HG02610 (cell line): ENCODE data around the gene FLT4.

Experiments used
- ATAC-seq: cut with Tn5 transposase; IDR thresholded peaks from one replicate; pipeline ENCODE4 v1.9.1; 2021; ENCODE audit warnings: mild to moderate bottlenecking, moderate library complexity; ENCODE audit not compliant: unreplicated experiment

Gene FLT4

DNA sequence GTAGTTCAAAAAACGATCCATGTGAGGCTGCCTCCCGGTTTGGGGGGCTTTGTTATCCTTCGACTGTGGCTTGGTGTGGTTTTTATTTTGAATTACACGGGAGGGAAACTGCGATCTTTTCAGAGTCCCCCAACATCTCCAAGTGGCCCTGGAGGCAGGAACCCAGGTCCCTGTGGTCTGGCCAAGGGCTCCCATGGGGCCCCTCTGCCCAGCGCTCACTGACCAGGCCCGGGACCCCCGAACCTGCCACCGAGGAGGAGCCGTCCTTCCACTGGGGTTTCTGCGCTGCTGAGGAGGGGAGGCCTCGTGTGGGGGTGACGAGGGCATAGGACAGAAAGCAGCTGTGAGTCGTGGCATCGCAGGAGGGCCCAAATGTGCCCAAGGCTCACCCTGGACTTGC, 40.0 kb downstream of the FLT4 start:
- no peak for ATAC-seq

GRCh38 chr5:180608572-180609310, 40.7 kb downstream of the FLT4 start:
- ATAC-seq: no peak

DNA sequence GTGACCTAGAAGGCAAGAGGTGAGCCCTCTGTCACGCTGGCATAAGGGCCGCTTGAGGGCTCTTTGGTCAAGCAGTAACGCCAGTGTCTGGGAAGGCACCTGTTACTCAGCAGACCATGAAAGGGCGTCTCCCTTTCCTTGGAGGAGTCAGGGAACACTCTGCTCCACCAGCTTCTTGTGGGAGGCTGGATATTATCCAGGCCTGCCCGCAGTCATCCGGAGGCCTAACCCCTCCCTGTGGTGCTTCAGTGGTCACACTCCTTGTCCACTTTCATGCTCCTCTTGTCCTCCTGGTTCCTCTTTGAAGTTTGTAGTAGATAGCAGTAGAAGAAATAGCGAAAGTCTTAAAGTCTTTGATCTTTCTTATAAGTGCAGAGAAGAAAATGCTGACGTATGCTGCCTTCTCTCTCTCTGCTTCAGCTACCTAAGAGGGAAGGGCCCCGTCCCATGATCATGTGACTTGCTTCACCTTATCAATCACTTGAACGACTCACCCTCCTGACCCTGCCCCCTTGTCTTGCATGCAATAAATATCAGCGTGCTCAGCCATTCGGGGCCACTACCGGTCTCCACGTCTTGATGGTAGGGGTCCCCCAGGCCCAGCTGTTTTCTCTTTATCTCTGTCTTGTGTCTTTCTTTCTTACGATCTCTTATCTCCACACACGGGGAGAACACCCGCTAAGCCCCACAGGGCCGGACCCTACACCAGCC, 41.4 kb downstream of the FLT4 start:
- ATAC-seq: no peak

GRCh38 chr5:180606215-180606785, 43.1 kb downstream of the FLT4 start:
- ATAC-seq: no peak

DNA sequence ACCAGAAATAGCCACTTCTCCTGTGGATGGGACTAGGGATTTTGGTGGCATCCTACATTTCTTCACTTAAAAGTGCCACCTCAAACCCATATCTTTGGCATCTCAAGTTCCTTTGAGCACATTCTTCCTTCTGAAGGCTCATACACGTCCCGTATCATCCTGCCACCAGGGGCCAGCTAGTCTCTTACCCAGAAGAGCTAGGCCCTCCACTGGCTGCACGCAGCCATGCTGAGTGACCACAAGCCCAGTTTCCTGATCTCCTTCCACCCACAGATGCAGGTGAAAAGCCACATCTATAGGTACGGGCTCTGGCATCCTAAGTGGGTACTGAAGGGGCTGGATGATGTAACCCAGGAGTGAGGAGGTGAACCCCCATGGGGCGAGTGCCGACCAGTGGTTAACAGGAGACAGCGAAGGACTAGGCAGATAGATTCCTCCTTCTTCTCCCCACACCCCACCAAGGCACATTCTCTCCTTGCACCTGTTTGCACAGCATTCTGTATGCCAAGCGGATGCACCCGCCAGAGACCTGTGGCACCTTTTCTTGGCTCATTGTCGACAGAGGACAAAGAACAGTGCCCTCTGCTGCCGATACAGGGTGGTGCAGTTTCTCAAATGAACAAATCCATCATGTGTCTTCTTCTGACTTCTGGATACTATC, 43.7 kb downstream of the FLT4 start:
- ATAC-seq: no peak

- no peak for ATAC-seq
Observed at GRCh38 chr5:180604271-180604670, 45.1 kb downstream of the FLT4 start.

GRCh38 chr5:180603076-180603594, 46.3 kb downstream of the FLT4 start:
- ATAC-seq: no peak

DNA sequence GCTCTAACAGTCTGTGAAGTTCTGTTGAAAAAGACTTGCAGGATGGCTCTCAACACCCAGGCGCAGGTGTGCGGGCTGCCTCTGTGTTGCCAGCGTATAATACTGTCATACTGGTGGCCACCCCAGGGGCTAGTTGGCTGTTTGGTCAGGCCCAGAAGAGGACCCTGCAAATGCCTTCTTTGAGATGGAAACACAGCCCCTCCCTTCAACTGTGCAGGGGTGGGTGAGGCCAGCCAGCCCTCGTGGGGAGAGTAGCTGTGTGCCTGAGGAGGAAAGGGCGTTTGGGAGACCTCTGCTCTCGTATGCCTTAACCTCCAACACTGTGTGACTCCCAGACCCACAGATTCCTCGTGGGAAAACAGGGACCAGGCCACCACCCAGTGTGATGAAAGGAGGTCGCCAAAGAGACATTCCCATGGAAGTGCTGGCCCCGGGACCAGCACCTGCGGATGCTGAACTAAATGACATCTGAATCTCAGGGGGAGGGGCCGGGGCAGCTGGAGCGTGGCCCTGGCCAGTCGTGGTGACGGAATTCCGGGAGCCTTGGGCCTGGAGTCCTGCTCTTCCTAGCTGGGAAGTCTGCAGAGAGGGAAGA, 46.8 kb downstream of the FLT4 start:
- ATAC-seq: no peak

GRCh38 chr5:180601591-180602480, 47.6 kb downstream of the FLT4 start:
- no peak for ATAC-seq

- no peak for ATAC-seq
Observed at GRCh38 chr5:180600554-180601041, 48.8 kb downstream of the FLT4 start.

DNA sequence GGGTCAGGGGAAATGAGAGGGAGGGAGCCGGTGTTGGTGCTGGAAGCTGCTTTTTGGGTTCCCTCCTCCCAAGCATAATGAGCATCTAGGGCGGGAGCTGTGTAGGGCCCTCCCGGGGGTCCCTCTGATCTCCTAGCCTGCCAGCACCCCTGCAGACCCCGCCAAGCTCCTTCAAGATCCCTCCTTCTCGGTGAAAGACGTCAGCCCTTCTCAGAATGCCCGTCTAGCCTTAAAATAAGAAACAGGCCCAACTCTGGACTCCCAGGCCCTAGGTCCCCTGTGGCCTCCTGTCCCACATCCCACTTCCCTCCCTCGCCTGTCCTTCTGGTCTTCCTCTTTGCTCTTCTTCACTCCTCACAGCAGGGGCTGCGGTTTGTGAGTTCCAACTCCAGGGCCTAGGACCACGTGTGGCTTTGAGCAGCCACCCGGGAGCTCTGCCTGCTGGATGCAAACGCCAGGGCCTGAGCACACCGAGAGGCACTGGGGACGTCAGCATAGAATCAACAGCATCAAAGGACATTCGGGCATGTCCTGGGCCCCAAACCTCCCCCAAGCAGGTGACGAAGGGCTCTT, 49.3 kb downstream of the FLT4 start:
- ATAC-seq: no peak

DNA sequence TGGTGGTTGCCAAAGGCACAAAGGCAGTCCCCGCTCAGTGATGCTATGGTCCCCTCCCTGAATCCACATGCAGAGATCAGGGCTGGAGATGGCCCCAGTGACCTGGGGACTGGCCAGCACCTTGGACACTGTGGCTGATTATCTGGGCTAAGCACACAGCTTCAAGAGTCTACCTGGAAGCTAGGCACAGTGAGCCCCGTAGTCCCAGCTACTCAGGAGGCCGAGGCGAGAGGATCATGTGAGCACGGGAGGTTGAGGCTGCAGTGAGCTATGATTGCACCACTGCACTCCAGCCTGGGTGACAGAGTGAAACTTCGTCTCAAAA, 49.8 kb downstream of the FLT4 start:
- no peak for ATAC-seq

GRCh38 chr5:180598797-180599589, 50.4 kb downstream of the FLT4 start:
- no peak for ATAC-seq

- ATAC-seq: no peak
Observed at GRCh38 chr5:180598316-180598701, 51.1 kb downstream of the FLT4 start.

- ATAC-seq: no peak
Observed at GRCh38 chr5:180596668-180597231, 52.6 kb downstream of the FLT4 start.

DNA sequence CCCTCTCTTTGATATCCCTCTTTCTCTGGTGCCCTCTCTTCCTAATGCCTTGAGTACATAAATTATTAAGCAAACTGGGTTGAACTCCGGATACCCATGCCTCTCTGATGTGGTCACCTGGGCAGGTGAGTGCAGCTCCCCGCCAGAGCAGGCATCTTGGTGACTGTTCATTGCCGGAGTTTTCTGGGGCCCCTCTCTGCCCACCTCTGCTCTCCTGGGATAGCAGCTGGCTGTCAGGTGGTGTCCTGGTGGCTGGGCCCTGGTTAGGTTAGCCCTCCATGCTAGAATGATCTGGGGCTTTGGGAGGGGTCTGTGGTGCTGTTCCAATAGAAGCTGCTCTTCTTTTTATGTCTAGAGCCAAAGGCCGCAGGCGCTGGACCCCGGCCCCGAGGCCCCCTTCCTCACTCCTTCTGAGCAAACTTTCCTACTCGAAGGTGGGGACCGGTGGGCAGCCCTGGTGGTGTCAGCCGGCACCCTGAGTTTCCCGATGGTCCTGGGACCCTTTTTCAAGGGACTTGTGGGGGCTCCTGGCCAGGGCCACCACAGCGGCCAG, 53.2 kb downstream of the FLT4 start:
- no peak for ATAC-seq

DNA sequence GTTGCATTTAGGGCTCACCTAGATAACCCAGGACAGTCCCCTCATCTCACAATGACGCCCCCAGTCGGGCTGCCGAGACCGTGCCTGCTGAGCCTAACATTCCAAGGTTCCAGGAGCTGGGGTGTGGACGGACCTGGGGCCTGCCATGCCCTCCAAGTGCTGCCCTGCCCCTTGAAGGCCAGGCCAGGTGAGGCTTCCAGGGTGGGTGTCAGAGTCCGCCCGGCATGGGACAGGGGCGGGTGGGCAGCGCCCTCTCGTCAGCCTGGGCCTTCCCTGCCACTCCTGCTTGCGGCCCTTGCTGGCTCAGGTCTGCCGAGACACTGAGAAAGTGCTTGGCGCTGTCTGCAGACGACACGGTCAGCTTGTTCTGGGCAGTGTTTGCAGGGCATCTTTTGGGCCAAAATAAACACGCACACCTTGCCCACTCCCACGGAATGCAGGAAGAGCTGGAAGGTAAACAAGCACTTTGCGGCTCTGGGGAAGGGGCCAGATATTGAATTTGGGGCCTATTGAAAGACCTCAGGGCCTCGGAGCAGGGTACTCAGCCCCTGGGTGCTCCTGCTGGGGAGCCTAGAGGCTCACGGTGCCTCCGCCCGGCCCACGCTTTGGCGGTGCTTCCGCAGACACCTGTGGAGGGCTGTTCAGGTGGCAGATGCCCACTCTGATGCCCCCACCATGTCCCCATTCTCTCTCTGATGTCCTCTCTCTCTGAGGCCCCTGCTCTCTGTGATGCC, 53.9 kb downstream of the FLT4 start:
- ATAC-seq: no peak

DNA sequence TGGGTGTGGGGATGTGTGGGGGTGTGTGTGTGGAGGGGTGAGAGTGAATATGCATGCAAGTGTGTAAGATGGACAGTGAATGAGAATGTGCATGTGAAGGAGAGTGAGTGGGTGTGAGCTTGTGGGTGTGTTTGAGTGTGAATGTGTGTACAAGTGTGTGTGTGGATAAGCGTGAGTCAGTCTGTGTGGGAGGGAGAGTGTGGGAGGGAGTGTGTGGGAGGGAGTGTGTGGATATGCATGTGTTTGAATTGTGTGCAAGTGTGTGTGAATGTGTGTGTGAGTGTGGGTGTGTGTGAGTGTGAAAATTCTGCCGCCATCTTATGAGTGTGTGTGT, 54.4 kb downstream of the FLT4 start:
- no peak for ATAC-seq
